Hepatocyte (in vitro differentiated cells): ENCODE measurements around the gene PRKACG.

Source experiments
- EZH2 ChIP-seq: fragments of 200-600 bp; sonication (generic); IDR thresholded peaks from 2 replicates; pipeline ENCODE4 v1.6.1; 2016; ENCODE audit warnings: antibody characterized with exemption, mild to moderate bottlenecking, borderline replicate concordance
- TF ChIP-seq, protein P1 (sequence below): fragments of 200-600 bp; sonication (generic); IDR thresholded peaks from 2 replicates; pipeline ENCODE4 v1.5.1; 2016; ENCODE audit warnings: antibody characterized with exemption, mild to moderate bottlenecking; ENCODE audit not compliant: poor library complexity

DNA sequence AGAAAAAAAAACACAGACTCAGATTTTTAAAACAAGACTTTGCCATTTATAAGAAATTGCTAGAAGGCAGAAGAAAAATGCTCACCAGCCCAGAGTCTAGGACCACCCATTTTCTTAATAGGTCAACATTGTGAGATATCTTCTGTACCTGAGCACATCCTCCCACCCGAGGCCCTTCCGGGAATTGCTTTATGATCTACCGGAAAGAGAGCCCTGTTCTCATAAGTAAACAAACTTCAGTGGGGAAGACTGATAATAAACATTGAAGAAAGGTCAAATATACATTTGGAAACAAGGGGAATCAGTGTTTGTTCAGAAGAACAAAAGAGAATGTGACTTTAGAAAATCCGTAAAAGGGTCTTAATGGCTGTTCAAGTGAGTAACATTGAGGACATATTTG lies 44.4 kb downstream of the PRKACG start:
- TF ChIP-seq, protein P1, sequence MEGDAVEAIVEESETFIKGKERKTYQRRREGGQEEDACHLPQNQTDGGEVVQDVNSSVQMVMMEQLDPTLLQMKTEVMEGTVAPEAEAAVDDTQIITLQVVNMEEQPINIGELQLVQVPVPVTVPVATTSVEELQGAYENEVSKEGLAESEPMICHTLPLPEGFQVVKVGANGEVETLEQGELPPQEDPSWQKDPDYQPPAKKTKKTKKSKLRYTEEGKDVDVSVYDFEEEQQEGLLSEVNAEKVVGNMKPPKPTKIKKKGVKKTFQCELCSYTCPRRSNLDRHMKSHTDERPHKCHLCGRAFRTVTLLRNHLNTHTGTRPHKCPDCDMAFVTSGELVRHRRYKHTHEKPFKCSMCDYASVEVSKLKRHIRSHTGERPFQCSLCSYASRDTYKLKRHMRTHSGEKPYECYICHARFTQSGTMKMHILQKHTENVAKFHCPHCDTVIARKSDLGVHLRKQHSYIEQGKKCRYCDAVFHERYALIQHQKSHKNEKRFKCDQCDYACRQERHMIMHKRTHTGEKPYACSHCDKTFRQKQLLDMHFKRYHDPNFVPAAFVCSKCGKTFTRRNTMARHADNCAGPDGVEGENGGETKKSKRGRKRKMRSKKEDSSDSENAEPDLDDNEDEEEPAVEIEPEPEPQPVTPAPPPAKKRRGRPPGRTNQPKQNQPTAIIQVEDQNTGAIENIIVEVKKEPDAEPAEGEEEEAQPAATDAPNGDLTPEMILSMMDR, result no peak
- no peak for TF ChIP-seq EZH2
